8988T (cell line): ENCODE results near the gene ATP4B.

ENCODE experiments used
- DNase-seq: peaks from one replicate; pipeline ENCODE4 v3.0.0; 2011

ATP4B gene

DNA sequence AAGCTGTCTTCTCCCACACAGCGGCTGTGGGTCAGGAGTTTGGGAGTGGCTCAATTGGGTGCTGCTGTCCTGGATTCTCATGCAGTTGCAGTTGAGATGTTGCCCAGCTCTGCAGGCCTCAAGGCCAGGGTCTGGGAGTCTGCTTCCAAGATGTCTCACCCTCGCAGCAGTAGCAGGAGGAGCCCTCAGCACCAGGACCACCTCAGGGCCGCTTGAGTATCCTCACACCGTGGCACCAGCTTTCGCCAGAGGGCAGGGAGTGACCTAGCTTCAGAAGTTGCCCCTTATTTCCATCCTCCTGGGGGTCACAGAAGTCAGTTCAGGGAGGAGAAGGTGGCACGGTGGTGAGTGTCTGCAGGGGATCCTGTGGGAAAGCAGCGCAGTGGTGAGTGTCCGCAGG lies 52.5 kb downstream of the ATP4B start:
- no peak for DNase-seq

DNA sequence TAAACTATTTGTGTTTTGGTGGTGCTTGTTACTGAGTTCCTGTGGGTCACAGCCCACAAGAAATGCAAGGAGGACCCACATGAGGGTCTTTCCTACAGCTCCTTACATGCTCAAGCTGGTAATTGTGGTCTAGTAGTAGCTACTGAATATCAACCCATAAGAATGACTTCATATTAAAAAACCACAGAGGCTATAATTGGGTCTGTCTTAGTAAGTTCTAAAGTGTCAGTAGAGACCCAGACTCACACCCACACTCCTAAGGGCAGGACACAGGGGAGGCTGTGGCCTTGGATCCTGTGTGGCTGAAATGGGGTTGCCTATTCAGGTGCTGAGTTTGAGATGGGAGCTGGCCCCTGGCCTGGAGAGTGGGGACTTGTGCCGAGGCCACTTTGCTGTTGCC lies 53.8 kb downstream of the ATP4B start:
- DNase-seq: no peak

DNA sequence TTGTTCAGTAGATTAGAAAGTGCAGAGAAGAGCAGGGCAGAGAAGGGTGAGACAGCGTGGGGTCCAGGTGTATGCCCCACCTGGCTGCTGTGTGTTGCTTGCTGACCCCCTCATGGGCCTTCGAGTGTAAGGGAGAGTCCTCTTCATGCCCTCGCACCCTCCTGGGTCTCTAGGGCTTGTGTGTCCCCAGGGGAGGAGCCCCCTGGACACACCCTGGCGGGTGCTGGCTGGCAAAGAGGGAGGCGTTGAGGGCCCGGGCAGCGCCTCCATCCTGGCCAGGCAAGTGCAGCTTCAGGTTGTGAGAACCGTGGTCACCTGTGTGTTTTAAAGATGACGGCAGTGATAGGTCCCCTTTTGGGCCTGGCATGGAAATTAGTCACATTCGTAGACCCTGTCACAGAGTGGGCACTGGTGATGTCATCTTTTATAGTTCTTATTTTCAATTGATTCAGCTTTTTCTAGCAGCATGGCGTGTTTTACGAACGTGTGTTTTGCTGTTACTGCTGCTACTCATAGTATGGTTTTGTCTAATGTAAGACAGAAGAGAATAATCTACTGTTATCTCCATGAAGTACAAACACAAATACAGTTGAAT lies 54.8 kb downstream of the ATP4B start:
- no peak for DNase-seq

DNA sequence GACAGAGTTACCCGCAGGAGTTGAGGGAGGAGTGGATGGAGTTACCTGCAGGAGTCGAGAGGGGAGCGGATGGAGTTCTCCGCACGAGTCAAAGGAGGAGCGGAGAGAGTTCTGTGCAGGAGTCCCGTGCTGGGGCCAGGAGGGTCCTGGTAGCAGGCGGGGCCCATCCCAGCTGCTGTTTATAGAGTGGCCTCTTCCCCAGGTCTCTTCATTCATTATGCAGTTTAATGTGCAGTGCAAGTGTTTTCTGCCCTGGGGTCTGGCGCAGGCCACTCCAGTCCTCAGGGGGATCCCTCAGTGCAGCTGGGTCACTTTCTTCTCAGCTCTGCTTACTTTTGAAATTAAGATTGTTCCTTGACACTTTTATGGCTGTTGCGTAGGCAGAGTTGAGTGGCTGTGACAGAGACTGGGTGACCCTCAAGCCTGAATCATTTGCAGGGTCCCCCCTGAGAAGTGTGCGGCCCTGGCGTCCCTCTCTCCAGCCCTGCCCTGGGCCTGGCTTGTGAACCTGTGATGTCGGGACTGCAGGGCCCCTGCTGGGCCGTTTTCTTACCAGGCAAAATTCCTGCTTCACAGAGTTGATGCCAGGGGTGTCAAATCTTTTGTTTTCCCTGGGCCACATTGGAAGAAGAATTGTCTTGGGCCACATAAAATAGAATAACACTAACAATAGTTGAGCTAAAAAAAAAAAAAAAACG lies 55.6 kb downstream of the ATP4B start:
- DNase-seq: no peak

DNA sequence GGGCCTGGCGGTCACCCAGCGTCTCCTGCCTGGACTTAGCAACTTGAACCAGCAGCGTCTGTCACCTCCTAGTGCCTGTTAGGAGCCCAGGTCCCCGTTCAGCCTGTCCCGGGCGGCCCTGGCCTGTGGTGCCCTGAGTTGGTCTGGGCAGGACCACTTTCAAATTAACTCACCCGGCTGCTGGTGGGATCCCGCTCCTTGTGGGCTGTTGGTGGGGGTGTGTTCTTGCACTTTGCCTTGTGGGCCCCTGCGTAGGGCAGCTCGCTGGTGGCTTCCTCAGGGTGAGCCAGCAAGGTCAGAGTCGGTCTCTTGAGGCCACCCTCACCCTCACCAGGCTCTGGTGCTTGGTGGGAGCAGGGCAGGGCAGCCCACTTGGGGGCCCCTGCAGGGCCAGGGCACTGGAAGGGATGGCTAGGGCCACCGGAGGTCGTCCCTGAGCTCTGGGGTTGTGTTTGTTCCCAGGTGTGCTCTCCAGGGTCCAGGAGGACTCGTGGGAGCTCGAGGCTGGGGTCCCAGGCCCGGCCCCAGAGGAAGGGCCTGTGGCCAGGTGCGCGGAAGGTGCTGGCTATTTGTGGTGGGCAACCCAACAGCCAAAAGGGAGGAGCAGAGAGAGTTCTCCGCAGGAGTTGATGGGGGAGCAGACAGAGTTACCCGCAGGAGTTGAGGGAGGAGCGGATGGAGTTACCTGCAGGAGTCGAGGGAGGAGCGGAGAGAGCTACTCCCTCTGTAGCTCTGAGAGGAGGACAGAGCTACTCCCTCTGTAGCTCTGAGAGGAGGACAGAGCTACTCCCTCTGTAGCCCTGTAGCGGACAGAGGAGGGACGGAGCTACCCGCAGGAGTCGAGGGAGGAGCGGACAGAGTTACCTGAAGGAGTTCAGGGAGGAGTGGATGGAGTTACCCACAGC lies 56.6 kb downstream of the ATP4B start:
- DNase-seq: no peak

DNA sequence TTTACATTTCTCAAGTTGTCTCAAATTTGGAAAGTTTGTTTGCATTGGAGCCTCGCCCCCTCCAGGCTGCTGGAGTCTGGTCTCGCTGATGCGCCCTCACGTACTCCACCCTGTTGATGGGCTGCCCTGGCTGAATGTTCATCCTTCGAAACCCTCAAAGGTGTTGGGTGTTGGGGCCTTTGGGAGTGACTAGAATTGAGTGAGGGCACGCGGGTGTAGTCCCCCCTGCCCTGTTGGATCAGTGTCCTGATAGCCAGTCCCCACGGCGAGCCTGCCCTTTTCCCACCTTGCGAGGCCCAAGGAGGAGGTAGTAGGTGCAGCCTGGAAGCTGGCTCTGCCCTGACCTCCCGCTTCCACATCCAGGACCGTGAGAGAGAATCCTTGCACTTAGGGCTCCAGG lies 58.6 kb downstream of the ATP4B start:
- no peak for DNase-seq
